GM23248 (cell line): ENCODE results near the gene XIST. TPM values are rescaled to one million over a fixed set of nuclear protein-coding genes. Genes with fewer than 3 reads are reported as not detected.
"Not testable (repeated sequence)": the region's sequence is repeated elsewhere in the genome, so short reads cannot be mapped to it uniquely, and the experiment has no call there.

Experiments
- DNase-seq: peaks from one replicate; pipeline ENCODE4 v3.0.0-alpha.2; 2015
- H2AFZ ChIP-seq: fragments of 200-600 bp; sonication (generic); 2 replicates; pipeline ENCODE4 v1.6.1; 2016; ENCODE audit warnings: antibody characterized with exemption
- H3F3A ChIP-seq: fragments of 200-600 bp; sonication (generic); 2 replicates; pipeline ENCODE4 v1.6.1; 2016; ENCODE audit warnings: mild to moderate bottlenecking, antibody characterized with exemption, mixed run types; ENCODE audit not compliant: insufficient read depth
- H3K27ac ChIP-seq: fragments of 200-600 bp; sonication (generic); 2 replicates; pipeline ENCODE4 v1.5.1; 2016; ENCODE audit warnings: mild to moderate bottlenecking
- H3K27me3 ChIP-seq: fragments of 200-600 bp; sonication (generic); replicated peaks from 2 replicates; pipeline ENCODE4 v1.6.1; 2016; ENCODE audit warnings: mild to moderate bottlenecking; ENCODE audit not compliant: insufficient read depth
- H3K36me3 ChIP-seq: fragments of 200-600 bp; sonication (generic); 2 replicates; pipeline ENCODE4 v1.6.1; 2016; ENCODE audit warnings: low read depth, mild to moderate bottlenecking
- H3K4me1 ChIP-seq: fragments of 200-600 bp; sonication (generic); 2 replicates; pipeline ENCODE4 v1.6.1; 2016; ENCODE audit warnings: mild to moderate bottlenecking; ENCODE audit not compliant: insufficient read depth
- H3K4me2 ChIP-seq: fragments of 200-600 bp; sonication (generic); one replicate; pipeline ENCODE4 v1.6.1; 2016; ENCODE audit warnings: mild to moderate bottlenecking; ENCODE audit not compliant: unreplicated experiment
- H3K4me3 ChIP-seq: fragments of 200-600 bp; sonication (generic); 2 replicates; pipeline ENCODE4 v1.5.1; 2016; ENCODE audit warnings: mild to moderate bottlenecking
- H3K79me2 ChIP-seq: fragments of 200-600 bp; sonication (generic); 2 replicates; pipeline ENCODE4 v1.6.1; 2016; ENCODE audit warnings: mild to moderate bottlenecking; ENCODE audit not compliant: insufficient read depth
- H3K9ac ChIP-seq: fragments of 200-600 bp; sonication (generic); 2 replicates; pipeline ENCODE4 v1.6.1; 2016; ENCODE audit warnings: mild to moderate bottlenecking
- H3K9me2 ChIP-seq: fragments of 200-600 bp; sonication (generic); 2 replicates; pipeline ENCODE4 v1.6.1; 2016; ENCODE audit warnings: mixed run types, mild to moderate bottlenecking, moderate library complexity; ENCODE audit not compliant: insufficient read depth
- H3K9me3 ChIP-seq: fragments of 200-600 bp; sonication (generic); one replicate; pipeline ENCODE4 v1.6.1; 2017; ENCODE audit warnings: low read depth
- H4K20me1 ChIP-seq: fragments of 200-600 bp; sonication (generic); 2 replicates; pipeline ENCODE4 v1.6.0; 2016; ENCODE audit not compliant: insufficient read depth
- EZH2 ChIP-seq: fragments of 200-600 bp; sonication (generic); IDR thresholded peaks from 2 replicates; pipeline ENCODE4 v1.6.1; 2018; ENCODE audit warnings: antibody characterized with exemption, mild to moderate bottlenecking; ENCODE audit not compliant: insufficient read depth, poor library complexity, severe bottlenecking
- EZH2phosphoT487 ChIP-seq: fragments of 200-600 bp; sonication (generic); IDR thresholded peaks from 2 replicates; pipeline ENCODE4 v1.6.1; 2018; ENCODE audit warnings: antibody characterized with exemption, moderate library complexity, mild to moderate bottlenecking, low read depth; ENCODE audit not compliant: insufficient read depth
- WGBS, 2 experiments: methylation state at CpG; one replicate each; pipeline ENCODE4 v1.1.6; 2015 to 2017; ENCODE audit warnings: low lambda C conversion rate in 2 of 2, low coverage in 1 of 2; ENCODE audit errors: missing lambda C conversion rate in 2 of 2; 5-methylcytosine and 5-hydroxymethylcytosine counted together
- in situ Hi-C: fragments of 300-500 bp; cut with MboI; formaldehyde crosslinking; loops from 2 replicates; pipeline ENCODE4 v1.15.0; 2020
- polyA plus RNA-seq: library from polyadenylated mRNA; unstranded; fragments of >200 nt; fragmentation: Nextera tagmentation; extraction: Ambion mirVana; gene quantifications from 2 replicates; pipeline ENCODE4 v1.2.1, GENCODE V29; 2016
- small RNA-seq: library from RNA; depleted of rRNA; stranded (forward); fragments of <200 nt; gene quantifications from one replicate; pipeline ENCODE3, GENCODE V24; 2014; ENCODE audit warnings: low read depth, low replicate concordance
- total RNA-seq: library from RNA; depleted of rRNA; stranded (reverse); fragments of >200 nt; shearing (Covaris generic); gene quantifications from 2 replicates; pipeline ENCODE4 v1.2.3, GENCODE V29; 2014

The XIST gene
- total and polyA plus RNA-seq, 2 experiments from 2014 or later, result not detected

GRCh38 chrX:73799888-73800287, 52.6 kb downstream of the XIST start:
- H3K36me3 ChIP-seq, result no peaks in the 10 kb centered on the region
- H3K9me2 ChIP-seq, result no peaks in the 10 kb centered on the region
- no peak for TF ChIP-seq EZH2
- no peak for TF ChIP-seq EZH2phosphoT487
- in situ Hi-C loops, result no loop called here
- no peak overlapping the region for H3K9ac ChIP-seq
- H3K79me2 ChIP-seq, result no peaks in the 10 kb centered on the region
- no peak for DNase-seq
- H3K4me2 ChIP-seq, result no peak overlapping the region
- H3K4me3 ChIP-seq, result no peak overlapping the region
- no peaks in the 10 kb centered on the region for H4K20me1 ChIP-seq
- no peaks in the 10 kb centered on the region for H3K9me3 ChIP-seq
- no peak overlapping the region for H2AFZ ChIP-seq
- WGBS, 2 experiments, result 0 to 6% methylated on average over 2 of the region's 3 CpGs
- H3K4me1 ChIP-seq, result no peaks in the 10 kb centered on the region
- no peak overlapping the region for H3K27ac ChIP-seq
- H3K27me3 ChIP-seq, result no peaks in the 10 kb centered on the region
- no peaks in the 10 kb centered on the region for H3F3A ChIP-seq

DNA sequence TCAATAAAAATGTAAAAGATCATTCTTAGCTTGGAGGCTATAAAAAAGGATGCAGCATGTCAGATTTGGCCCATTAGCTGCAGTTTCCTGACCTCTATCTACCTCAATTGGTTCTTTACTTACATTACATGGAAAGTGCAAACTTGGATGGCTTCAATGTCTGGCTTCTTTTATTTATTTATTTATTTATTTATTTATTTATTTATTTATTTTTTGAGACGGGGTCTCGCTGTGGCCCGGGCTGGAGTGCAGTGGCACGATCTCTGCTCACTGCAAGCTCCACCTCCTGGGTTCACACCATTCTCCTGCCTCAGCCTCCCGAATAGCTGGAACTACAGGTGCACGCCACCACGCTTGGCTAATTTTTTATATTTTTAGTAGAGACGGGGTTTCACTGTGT, 60.0 kb downstream of the XIST start:
- H2AFZ ChIP-seq, H3F3A ChIP-seq, H3K4me3 ChIP-seq, H3K27me3 ChIP-seq, H3K27ac ChIP-seq, H3K4me1 ChIP-seq, H3K4me2 ChIP-seq, in situ Hi-C loops, H3K9ac ChIP-seq, H3K9me3 ChIP-seq, H4K20me1 ChIP-seq, DNase-seq, H3K36me3 ChIP-seq, H3K79me2 ChIP-seq, H3K9me2 ChIP-seq: not testable (repeated sequence)
- WGBS, 2 experiments, result 69 to 71% methylated on average over 7 to 8 of the region's 8 CpGs

DNA sequence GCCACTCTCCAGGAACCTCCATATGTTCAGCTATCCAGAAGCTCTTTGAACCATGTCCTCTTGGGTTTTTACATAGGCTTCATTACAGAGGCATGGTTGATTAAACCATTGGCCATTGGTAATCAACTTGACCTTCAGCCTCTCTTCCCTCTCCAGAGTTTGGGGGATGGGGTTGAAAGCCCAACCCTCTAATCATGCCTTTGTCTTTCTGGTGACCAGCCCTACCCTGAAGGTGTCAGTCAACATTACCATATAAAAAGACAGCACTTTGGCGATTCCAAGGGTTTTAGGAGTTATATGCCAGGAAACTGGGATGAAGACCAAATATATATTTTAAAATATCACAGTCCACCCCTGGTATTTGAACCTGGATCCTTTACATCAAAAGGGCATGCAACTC, 67.0 kb downstream of the XIST start:
- H3F3A ChIP-seq, result no peaks in the 10 kb centered on the region
- H3K4me2 ChIP-seq, result no peak overlapping the region
- H3K4me3 ChIP-seq, result no peak overlapping the region
- H3K9me2 ChIP-seq, result no peaks in the 10 kb centered on the region
- no peak overlapping the region for H3K27ac ChIP-seq
- no peaks in the 10 kb centered on the region for H3K9me3 ChIP-seq
- H3K4me1 ChIP-seq, result no peaks in the 10 kb centered on the region
- H3K9ac ChIP-seq, result no peak overlapping the region
- no peaks in the 10 kb centered on the region for H4K20me1 ChIP-seq
- H3K79me2 ChIP-seq, result no peaks in the 10 kb centered on the region
- H3K36me3 ChIP-seq, result no peaks in the 10 kb centered on the region
- H3K27me3 ChIP-seq, result no peaks in the 10 kb centered on the region
- no peak overlapping the region for H2AFZ ChIP-seq
- DNase-seq, result no peak
- WGBS, 2 experiments, result 0% methylated on average over 1 of the region's 1 CpG
- in situ Hi-C loops, result no loop called here
- TF ChIP-seq EZH2phosphoT487 (no peak), EZH2 (no peak)

Small RNA genes within 50 kb of the gene (small RNA-seq; reads per million reads assigned to genes)
- gene RF01880, result not detected
